H1 (cell line): ENCODE measurements around the gene CASTOR1. TPM values are rescaled to one million over a fixed set of nuclear protein-coding genes. Genes with fewer than 3 reads are reported as not detected.
A peak's percentile ranks its signal among the peaks of the same experiment; 100 is the strongest.

Experiments
- CTCF ChIA-PET: fragments of 300-600 bp; sonication (Branson Sonifier 250); formaldehyde crosslinking; loops from one replicate; lab custom pipeline; 2021; ENCODE audit not compliant: partially characterized antibody; lab: Charles Lee
- POLR2A ChIA-PET: fragments of 300-600 bp; sonication (Branson Sonifier 250); formaldehyde crosslinking; loops from one replicate; lab custom pipeline; 2021; ENCODE audit warnings: inconsistent platforms; ENCODE audit not compliant: partially characterized antibody; lab: Charles Lee
- DNase-seq, 2 experiments: peaks; one replicate each; pipeline versions ENCODE4 v3.0.0 to v3.0.0-alpha.2; 2010 to 2022; ENCODE audit warnings: low spot score in 2 of 2, low read depth in 1 of 2, mixed read lengths in 1 of 2
- FAIRE-seq: peaks from 2 replicates; lab custom pipeline; 2011; peaks lifted over from hg19 to GRCh38; lab: Jason Lieb, UNC
- H2AFZ ChIP-seq: 2 replicates; pipeline ENCODE4 v1.8.1; 2012; ENCODE audit warnings: low read length, inconsistent platforms
- H2AK5ac ChIP-seq: 2 replicates; pipeline ENCODE4 v1.6.1; 2013; ENCODE audit warnings: low read depth, low read length
- H2BK120ac ChIP-seq: replicated peaks from 2 replicates; pipeline ENCODE3; 2013; ENCODE audit warnings: low read depth, low read length, inconsistent platforms
- H2BK12ac ChIP-seq: 2 replicates; pipeline ENCODE4 v1.6.1; 2013; ENCODE audit warnings: low read depth, low read length
- H2BK15ac ChIP-seq: 2 replicates; pipeline ENCODE4 v1.6.1; 2013; ENCODE audit warnings: low read length
- H2BK20ac ChIP-seq: 2 replicates; pipeline ENCODE4 v1.6.1; 2013; ENCODE audit warnings: low read length
- H2BK5ac ChIP-seq: 2 replicates; pipeline ENCODE4 v1.6.1; 2013; ENCODE audit warnings: low read depth, low read length
- H3K14ac ChIP-seq: 2 replicates; pipeline ENCODE4 v1.6.1; 2013; ENCODE audit warnings: inconsistent platforms; ENCODE audit not compliant: insufficient read length
- H3K18ac ChIP-seq: 2 replicates; pipeline ENCODE4 v1.6.1; 2013; ENCODE audit warnings: low read length; ENCODE audit errors: extremely low read depth
- H3K23ac ChIP-seq: 2 replicates; pipeline ENCODE4 v1.6.1; 2013; ENCODE audit warnings: inconsistent platforms; ENCODE audit not compliant: insufficient read length
- H3K23me2 ChIP-seq: 2 replicates; pipeline ENCODE4 v1.6.1; 2013; ENCODE audit warnings: low read depth, low read length
- H3K27ac ChIP-seq: 2 replicates; pipeline ENCODE4 v1.6.1; 2011; ENCODE audit warnings: low read depth, low read length, inconsistent platforms
- H3K27me3 ChIP-seq, 4 experiments: replicated peaks in 1 of 4; 1 replicate in 1 of 4; 2 replicates in 3 of 4; pipeline versions ENCODE4 v1.6.1 to v1.8.1; 2011 to 2013; ENCODE audit warnings: low read length in 3 of 4, mild to moderate bottlenecking in 3 of 4, inconsistent platforms in 2 of 4, mixed read lengths in 2 of 4, moderate library complexity in 1 of 4; ENCODE audit not compliant: control insufficient read depth in 3 of 4, insufficient read depth in 3 of 4; ENCODE audit errors: extremely low read depth in 1 of 4
- H3K36me3 ChIP-seq, 4 experiments: 2 replicates each; pipeline versions ENCODE4 v1.6.1 to v1.8.1; 2011 to 2013; ENCODE audit warnings: mild to moderate bottlenecking in 4 of 4, low read length in 3 of 4, moderate library complexity in 2 of 4, control low read depth in 1 of 4, inconsistent platforms in 1 of 4; ENCODE audit not compliant: insufficient read depth in 4 of 4, control insufficient read depth in 2 of 4
- H3K4ac ChIP-seq: replicated peaks from 2 replicates; pipeline ENCODE3; 2013; ENCODE audit warnings: low read length, low read depth, mixed read lengths, inconsistent platforms; ENCODE audit not compliant: insufficient read length
- H3K4me1 ChIP-seq, 4 experiments: replicated peaks in 1 of 4; 1 replicate in 1 of 4; 2 replicates in 3 of 4; pipeline versions ENCODE4 v1.6.1 to v1.8.1; 2011 to 2013; ENCODE audit warnings: low read length in 3 of 4, inconsistent platforms in 2 of 4, mixed read lengths in 1 of 4; ENCODE audit not compliant: insufficient read depth in 4 of 4, control insufficient read depth in 3 of 4
- H3K4me2 ChIP-seq, 2 experiments: 2 replicates each; pipeline versions ENCODE4 v1.6.1 to v1.8.1; 2011 to 2013; ENCODE audit warnings: low read depth in 2 of 2, low read length in 2 of 2, control low read depth in 1 of 2, inconsistent platforms in 1 of 2, mild to moderate bottlenecking in 1 of 2; ENCODE audit not compliant: insufficient read depth in 1 of 2
- H3K4me3 ChIP-seq, 4 experiments: fragments of 200-600, 300-600 bp in 1 of 4; sonication (generic), shearing (Covaris generic), sonication (Bioruptor Twin) in 1 of 4; 2 replicates each; pipeline versions ENCODE4 v1.5.1 to v1.8.1; 2011 to 2016; ENCODE audit warnings: low read length in 4 of 4, low read depth in 3 of 4, control low read depth in 2 of 4, inconsistent platforms in 2 of 4, mild to moderate bottlenecking in 2 of 4, mixed read lengths in 1 of 4, moderate library complexity in 1 of 4; ENCODE audit not compliant: insufficient read depth in 2 of 4; ENCODE audit errors: extremely low read depth in 1 of 4
- H3K56ac ChIP-seq: replicated peaks from 2 replicates; pipeline ENCODE3; 2013; ENCODE audit warnings: low read depth, mild to moderate bottlenecking, mixed read lengths, low read length, inconsistent platforms; ENCODE audit not compliant: insufficient read length
- H3K79me1 ChIP-seq: 2 replicates; pipeline ENCODE4 v1.6.1; 2013; ENCODE audit warnings: low read depth, low read length, control low read depth
- H3K79me2 ChIP-seq, 2 experiments: 2 replicates each; pipeline versions ENCODE4 v1.6.1 to v1.8.1; 2012 to 2013; ENCODE audit warnings: low read length in 2 of 2, mild to moderate bottlenecking in 2 of 2, inconsistent platforms in 1 of 2; ENCODE audit not compliant: insufficient read depth in 2 of 2, control insufficient read depth in 1 of 2
- H3K9ac ChIP-seq, 4 experiments: replicated peaks in 1 of 4; 1 replicate in 1 of 4; 2 replicates in 3 of 4; pipeline versions ENCODE4 v1.6.1 to v1.8.1; 2011 to 2013; ENCODE audit warnings: low read depth in 3 of 4, low read length in 3 of 4, control low read depth in 2 of 4, mild to moderate bottlenecking in 2 of 4, moderate library complexity in 2 of 4, inconsistent platforms in 1 of 4; ENCODE audit errors: extremely low read depth in 1 of 4
- H3K9me3 ChIP-seq, 2 experiments: 2 replicates each; pipeline versions ENCODE4 v1.6.1 to v1.8.1; 2012 to 2013; ENCODE audit warnings: mild to moderate bottlenecking in 2 of 2, moderate library complexity in 2 of 2, control low read depth in 1 of 2, inconsistent platforms in 1 of 2, low read depth in 1 of 2, low read length in 1 of 2, mixed read lengths in 1 of 2; ENCODE audit not compliant: insufficient read depth in 2 of 2
- H4K20me1 ChIP-seq, 2 experiments: replicated peaks in 1 of 2; 2 replicates each; pipeline versions ENCODE3 to v1.8.1; 2011 to 2013; ENCODE audit warnings: inconsistent platforms in 2 of 2, low read length in 2 of 2, mild to moderate bottlenecking in 1 of 2; ENCODE audit not compliant: insufficient read depth in 2 of 2, control insufficient read depth in 1 of 2
- H4K5ac ChIP-seq: 2 replicates; pipeline ENCODE4 v1.6.1; 2013; ENCODE audit warnings: low read length, low read depth, mixed read lengths, inconsistent platforms; ENCODE audit not compliant: insufficient read length
- H4K8ac ChIP-seq: 2 replicates; pipeline ENCODE4 v1.8.0; 2013; ENCODE audit warnings: mild to moderate bottlenecking, moderate library complexity, low read length, inconsistent platforms; ENCODE audit not compliant: insufficient read depth; ENCODE audit errors: extremely low read depth
- H4K91ac ChIP-seq: replicated peaks from 2 replicates; pipeline ENCODE3; 2013; ENCODE audit warnings: low read length, mixed read lengths, inconsistent platforms; ENCODE audit not compliant: insufficient read length
- BRCA1 ChIP-seq: IDR thresholded peaks from 2 replicates; pipeline ENCODE4 v1.6.1; 2012; ENCODE audit warnings: low read depth, low read length, improper control_type of control experiment
- CREB1 ChIP-seq: IDR thresholded peaks from 2 replicates; pipeline ENCODE4 v1.6.1; 2012; ENCODE audit warnings: inconsistent platforms
- WGBS, 2 experiments: shearing (Covaris generic) in 1 of 2; methylation state at CpG; one replicate each; pipeline versions ENCODE4 v1.1.6 to v1.1.7; 2013 to 2015; ENCODE audit warnings: low lambda C conversion rate in 2 of 2, mixed read lengths in 2 of 2, inconsistent platforms in 1 of 2, low coverage in 1 of 2, missing lambda C conversion rate in 1 of 2; ENCODE audit not compliant: insufficient replicate concordance in 2 of 2, insufficient coverage in 1 of 2, insufficient read length in 1 of 2; ENCODE audit errors: extremely low coverage in 1 of 2, missing lambda C conversion rate in 1 of 2; 5-methylcytosine and 5-hydroxymethylcytosine counted together
- polyA plus RNA-seq, 7 experiments: library from polyadenylated mRNA; depleted of rRNA in 3 of 7; stranded (reverse) in 5 of 7; unstranded in 2 of 7; fragments of >200 nt in 5 of 7; fragments of 200-250 nt in 2 of 7; gene quantifications; 1 replicate in 5 of 7; 2 replicates in 1 of 7; 4 replicates in 1 of 7; pipeline versions ENCODE4 v1.2.1 to v1.2.3, GENCODE V29; 2011 to 2013; ENCODE audit warnings: missing spikeins in 2 of 7, mixed read lengths in 2 of 7
- total RNA-seq: library from RNA; stranded (reverse); fragmentation: NEBNext Ultra II Directional; extraction: Animal tissue kit (Norgen Biotek cat#: 25700); gene quantifications from 2 replicates; pipeline ENCODE4 v1.2.1, GENCODE V29; 2021

The CASTOR1 gene
- total and polyA plus RNA-seq, 2 of the 8 experiments (the other 6 are each of a cell fraction or from before 2014, with no cell fraction given) = 10.3 to 36.0 TPM

- POLR2A ChIA-PET = interaction anchor here (0.6 to 1.9 kb wide), 3 partner anchors 10 to 527 kb away, joined by 3 to 7 read pairs (median 3); no protein-coding TSS in a partner anchor
Observed at GRCh38 chr22:30238661-30239487, 50.4 kb downstream of the CASTOR1 start.

More at GRCh38 chr22:30238661-30239487, 50.4 kb downstream of the CASTOR1 start:
- no peak overlapping the region for H3K4me3 ChIP-seq
- no peak overlapping the region for H3K23ac ChIP-seq
- H3K14ac ChIP-seq = no peak overlapping the region
- WGBS, 2 experiments = 75% methylated on average over 27 of the region's 27 CpGs; no CpG with 5 or more reads in 1 of the 2 experiments
- H3K4ac ChIP-seq = no peak overlapping the region
- H3K79me2 ChIP-seq = no peaks in the 10 kb centered on the region
- H2AFZ ChIP-seq = no peak overlapping the region
- H2AK5ac ChIP-seq = no peak overlapping the region
- no peaks in the 10 kb centered on the region for H3K9me3 ChIP-seq
- no peak overlapping the region for H2BK120ac ChIP-seq
- TF ChIP-seq BRCA1 (no peak), CREB1 (no peak)
- no peak overlapping the region for H3K9ac ChIP-seq
- peaks cover 8 to 22% (median 13%) of the 10 kb centered on the region in 4 experiments for H3K4me1 ChIP-seq
- CTCF ChIA-PET = interaction anchor here (0.7 to 4.7 kb wide), 5 partner anchors 8 to 157 kb away, joined by 3 to 23 read pairs (median 6); partner anchors contain the start of gene CASTOR1
- H3K36me3 ChIP-seq = 0 out of 8 replicates have a peak, but pooled peaks cover 0 to 5% (median 0%) of the 10 kb centered on the region in 4 experiments
- no peaks in the 10 kb centered on the region for H3K79me1 ChIP-seq
- H4K91ac ChIP-seq = no peak overlapping the region
- no peak overlapping the region for H3K56ac ChIP-seq
- FAIRE-seq (no peak), DNase-seq (no peak)
- no peak overlapping the region for H3K4me2 ChIP-seq
- peak overlapping the region; percentile 61; the same call in 1 of the 2 replicates for H2BK15ac ChIP-seq
- no peak overlapping the region for H3K27ac ChIP-seq
- peak overlapping the region; percentile 39; the same call in 1 of the 2 replicates for H4K8ac ChIP-seq
- H3K18ac ChIP-seq = peak overlapping the region; percentile 87
- H2BK12ac ChIP-seq = peak overlapping the region; percentile 43; the same call in 1 of the 2 replicates
- H4K5ac ChIP-seq = no peak overlapping the region
- H2BK5ac ChIP-seq = peak overlapping the region; percentile 52; the same call in 1 of the 2 replicates
- H3K27me3 ChIP-seq = no peaks in the 10 kb centered on the region
- peak overlapping the region; percentile 72 for H2BK20ac ChIP-seq
- no peaks in the 10 kb centered on the region for H3K23me2 ChIP-seq
- no peaks in the 10 kb centered on the region for H4K20me1 ChIP-seq
